GM12891 (cell line): ENCODE results near the gene PIN1.

ENCODE experiments used
- DNase-seq: peaks from one replicate; pipeline ENCODE4 v3.0.0; 2011; ENCODE audit warnings: low spot score; ENCODE audit not compliant: insufficient read length
- FAIRE-seq: peaks from 2 replicates; lab custom pipeline; 2011; peaks lifted over from hg19 to GRCh38; lab: Jason Lieb, UNC
- PAX5 ChIP-seq: IDR thresholded peaks from 2 replicates; pipeline ENCODE4 v1.6.1; 2011; ENCODE audit warnings: low read length, moderate library complexity, mild to moderate bottlenecking; ENCODE audit not compliant: insufficient read depth, severe bottlenecking
- POLR2A ChIP-seq: IDR thresholded peaks from 2 replicates; pipeline ENCODE4 v1.6.1; 2011; ENCODE audit warnings: low read depth, low read length, control low read depth
- POLR2AphosphoS5 ChIP-seq: IDR thresholded peaks from 2 replicates; pipeline ENCODE4 v1.6.1; 2011; ENCODE audit warnings: low read depth, low read length, control low read depth
- POU2F2 ChIP-seq: IDR thresholded peaks from 2 replicates; pipeline ENCODE4 v1.6.1; 2011; ENCODE audit warnings: low read depth, mild to moderate bottlenecking, control low read depth, low read length, moderate library complexity
- SPI1 ChIP-seq: IDR thresholded peaks from 2 replicates; pipeline ENCODE4 v1.6.1; 2011; ENCODE audit warnings: low read depth, low read length, control low read depth
- TAF1 ChIP-seq: IDR thresholded peaks from 2 replicates; pipeline ENCODE4 v1.6.1; 2011; ENCODE audit warnings: low read depth, low read length, control low read depth

The PIN1 gene

DNA sequence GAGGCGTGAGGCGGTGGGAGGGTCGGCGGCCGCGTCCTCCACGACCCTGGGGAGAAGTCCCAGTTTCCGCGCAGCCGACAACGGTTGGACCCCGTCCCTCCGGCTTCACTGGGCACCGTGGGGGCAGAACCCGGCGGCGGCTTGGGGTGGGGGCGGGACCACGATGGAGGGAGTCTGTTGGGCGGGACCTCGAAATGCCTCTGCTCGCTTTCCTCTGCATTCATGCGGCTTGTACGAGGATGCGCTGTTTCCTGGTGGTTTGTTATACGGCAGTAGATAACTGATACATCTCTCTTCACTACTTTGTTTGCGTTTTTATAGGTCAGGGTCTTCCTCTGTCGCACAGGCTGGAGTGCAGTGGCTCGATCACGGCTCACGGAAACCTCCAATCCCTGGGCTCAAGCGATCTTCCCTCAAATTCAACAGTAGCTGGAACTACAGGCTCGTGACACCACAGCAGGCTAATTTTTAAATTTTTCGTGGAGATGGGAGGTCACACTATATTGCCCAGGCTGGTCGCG, 42.0 kb upstream of the PIN1 start:
- FAIRE-seq (no peak), DNase-seq (no peak)
- TF ChIP-seq POU2F2 (no peak), POLR2AphosphoS5 (no peak), SPI1 (no peak), TAF1 (no peak), PAX5 (no peak), POLR2A (no peak)

DNA sequence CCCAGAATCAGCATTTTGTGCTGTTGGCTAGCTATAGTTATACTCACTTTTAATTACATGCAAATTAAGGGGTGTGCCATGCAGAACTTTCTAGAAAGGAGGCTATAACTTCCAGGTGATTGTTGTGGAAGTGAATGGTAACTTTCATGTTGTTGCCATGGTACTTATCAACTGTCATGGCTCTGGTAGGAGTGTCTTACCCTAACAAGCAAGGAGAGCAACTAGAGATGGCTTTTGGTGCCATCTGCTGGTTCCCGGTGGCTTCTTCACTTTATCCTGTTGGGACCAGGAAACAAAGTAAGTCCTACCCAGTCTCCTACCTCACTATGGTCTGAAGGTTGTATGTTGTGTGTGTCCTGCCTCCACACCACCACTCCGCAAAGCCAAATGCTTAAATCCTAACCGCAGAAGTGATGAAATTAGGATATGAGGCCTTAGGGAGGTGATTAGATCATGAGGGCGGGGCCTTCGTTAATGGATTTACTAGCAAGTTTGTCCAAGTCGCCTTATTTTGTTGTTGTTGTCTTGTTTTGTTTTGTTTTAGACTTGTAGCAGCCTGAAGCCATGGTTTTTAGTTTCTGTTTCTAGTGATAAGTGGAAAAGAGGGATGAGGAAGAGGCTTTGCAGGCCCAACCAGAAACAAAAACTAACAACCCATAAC, 38.9 kb upstream of the PIN1 start:
- no peak for TF ChIP-seq TAF1
- no peak for TF ChIP-seq POU2F2
- TF ChIP-seq POLR2A, result no peak
- TF ChIP-seq POLR2AphosphoS5, result no peak
- no peak for TF ChIP-seq SPI1
- TF ChIP-seq PAX5, result no peak
- FAIRE-seq (peak; percentile 94), DNase-seq (peak; percentile 38)

DNA sequence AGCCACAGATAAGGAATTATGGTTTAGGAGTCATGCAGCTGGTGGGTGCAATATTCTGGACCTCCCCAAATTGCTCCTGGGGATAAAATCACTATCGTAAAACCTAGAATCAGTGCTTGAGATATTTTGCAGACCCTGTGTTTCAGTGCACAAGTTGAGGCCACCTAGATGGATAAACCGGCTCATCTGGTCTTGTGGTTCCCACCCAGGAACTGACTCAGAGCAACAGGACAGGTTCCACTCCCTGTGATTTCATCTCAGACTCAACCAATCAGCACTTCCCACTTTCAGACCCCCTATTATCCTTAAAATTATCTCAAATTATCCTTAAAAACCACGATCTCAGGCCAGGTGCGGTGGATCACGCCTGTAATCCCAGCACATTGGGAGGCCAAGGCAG, 37.2 kb upstream of the PIN1 start:
- FAIRE-seq (no peak), DNase-seq (no peak)
- TF ChIP-seq TAF1 (no peak), POLR2AphosphoS5 (no peak), PAX5 (no peak), SPI1 (no peak), POLR2A (no peak), POU2F2 (no peak)

- FAIRE-seq, result no peak
- no peak for TF ChIP-seq TAF1
- DNase-seq, result no peak
Observed at GRCh38 chr19:9799162-9799561, 36.0 kb upstream of the PIN1 start.

GRCh38 chr19:9801976-9802375, 33.1 kb upstream of the PIN1 start:
- no peak for TF ChIP-seq TAF1
- TF ChIP-seq SPI1, result no peak
- no peak for TF ChIP-seq PAX5
- TF ChIP-seq POLR2AphosphoS5, result no peak
- no peak for TF ChIP-seq POU2F2
- no peak for TF ChIP-seq POLR2A
- no peak for FAIRE-seq
- DNase-seq, result no peak

DNA sequence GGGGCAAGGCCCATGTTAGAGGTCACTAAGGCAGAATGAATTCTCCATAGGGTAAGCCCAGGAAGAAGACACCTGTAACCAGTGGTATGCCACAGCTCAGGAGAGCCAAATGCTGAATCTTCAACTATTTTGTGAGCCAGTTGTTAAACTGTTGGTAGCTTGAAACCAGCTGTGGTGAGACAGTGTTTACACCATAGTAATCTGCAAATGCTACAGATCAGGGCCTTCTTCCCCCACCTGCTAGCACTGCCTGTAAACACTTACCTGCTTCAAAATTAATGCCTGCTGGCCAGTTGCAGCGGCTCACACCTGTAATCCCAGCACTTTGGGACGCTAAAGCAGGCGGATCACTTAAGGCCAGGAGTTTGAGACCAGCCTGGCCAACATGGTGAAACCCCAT, 28.3 kb upstream of the PIN1 start:
- TF ChIP-seq POLR2AphosphoS5, result no peak
- no peak for TF ChIP-seq SPI1
- FAIRE-seq (no peak), DNase-seq (no peak)

- no peak for FAIRE-seq
- TF ChIP-seq SPI1 (no peak), POLR2A (no peak), PAX5 (no peak), POLR2AphosphoS5 (no peak), TAF1 (no peak)
- DNase-seq, result no peak
Observed at GRCh38 chr19:9808855-9809824, 26.0 kb upstream of the PIN1 start.

GRCh38 chr19:9811139-9811538, 24.0 kb upstream of the PIN1 start:
- FAIRE-seq (no peak), DNase-seq (no peak)
- TF ChIP-seq POU2F2, result no peak
- TF ChIP-seq POLR2A, result no peak
- no peak for TF ChIP-seq SPI1
- no peak for TF ChIP-seq PAX5
- no peak for TF ChIP-seq POLR2AphosphoS5
- TF ChIP-seq TAF1, result no peak

DNA sequence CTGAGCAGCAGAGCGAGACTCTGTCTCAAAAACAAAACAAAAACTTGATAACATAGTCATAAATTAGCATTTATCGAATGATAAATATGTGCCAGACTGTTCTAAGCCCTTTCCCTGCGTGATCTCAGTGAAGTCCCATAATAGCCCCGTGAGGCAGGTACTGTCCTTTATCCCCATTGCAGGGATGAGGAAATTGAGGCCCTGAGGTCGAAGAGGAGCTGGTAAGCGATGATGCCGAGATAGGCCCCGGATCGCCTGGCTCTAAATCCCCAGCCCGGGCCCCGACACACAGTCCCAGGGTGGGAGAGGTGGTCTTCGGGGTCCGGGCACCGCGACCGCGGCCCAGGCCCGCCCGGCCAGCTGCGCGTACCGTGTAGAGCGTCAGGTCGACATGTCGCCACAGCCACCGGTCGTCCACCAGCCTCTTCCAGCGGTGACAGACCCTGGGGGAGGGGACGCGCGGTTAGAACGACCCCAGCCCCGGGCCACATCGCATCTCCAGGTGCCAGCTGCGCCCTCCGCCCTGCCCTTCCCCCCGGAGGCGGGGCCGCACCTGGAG, 16.9 kb upstream of the PIN1 start:
- FAIRE-seq (no peak), DNase-seq (no peak)
- TF ChIP-seq POLR2AphosphoS5 (no peak), POLR2A (no peak), TAF1 (no peak), POU2F2 (no peak), SPI1 (no peak), PAX5 (no peak)
